ENCODE data around the gene GDPD3. TPM values are rescaled to one million over a fixed set of nuclear protein-coding genes. Genes with fewer than 3 reads are reported as not detected.

The GDPD3 gene
- total and polyA plus RNA-seq, 2 of the 13 experiments (the other 11 are each of a cell fraction or from before 2014, with no cell fraction given), result 18.7 to 20.6 TPM

DNA sequence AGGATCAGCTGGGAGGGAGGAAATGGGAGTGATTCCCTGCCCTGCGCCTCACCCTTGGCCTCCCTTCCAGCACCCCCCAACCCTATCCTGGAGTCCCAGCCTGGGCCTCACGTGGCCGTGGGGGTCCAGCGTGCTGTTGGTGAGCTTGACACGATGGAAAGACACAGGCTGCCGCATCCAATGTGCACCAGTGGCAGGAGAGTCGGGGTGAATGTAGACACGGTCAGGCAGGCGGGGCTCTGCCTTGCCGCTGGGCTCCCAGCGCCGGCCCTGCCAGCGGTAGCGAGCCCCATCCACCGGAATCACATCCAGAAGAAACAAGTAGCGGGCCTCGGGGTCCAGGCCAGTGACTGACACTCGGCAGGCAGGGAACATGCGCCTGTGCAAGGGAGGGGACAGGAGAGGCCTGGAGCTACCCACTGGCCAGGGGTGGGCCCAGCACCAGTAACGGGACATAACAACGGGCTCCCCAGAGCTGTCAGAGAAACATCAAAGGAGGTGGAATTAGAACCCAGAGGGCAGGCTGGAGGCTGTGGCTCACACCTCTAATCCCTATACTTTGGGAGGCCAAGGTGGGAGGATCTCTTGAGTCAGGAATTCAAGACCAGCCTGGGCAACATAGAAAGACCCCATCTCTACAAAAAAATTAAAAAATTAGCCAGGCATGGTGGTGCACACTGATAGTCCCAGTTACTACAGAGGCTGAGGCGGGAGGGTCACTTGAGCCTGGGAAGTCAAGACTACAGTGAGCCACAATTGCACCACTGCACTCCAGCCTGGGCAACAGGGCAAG lies 24.3 kb downstream of the GDPD3 start (continued):
- TF ChIP-seq POGZ (CRISPR knock-in tag; IDR thresholded peaks at IDR 0.05) (no peak), THAP11 (CRISPR knock-in tag; IDR thresholded peaks at IDR 0.05) (no peak), TFDP1 (CRISPR knock-in tag; IDR thresholded peaks at IDR 0.05; ENCODE audit: borderline replicate concordance) (no peak), CBFB (CRISPR knock-in tag; IDR thresholded peaks at IDR 0.05) (no peak), NCOA5 (CRISPR knock-in tag; IDR thresholded peaks at IDR 0.05) (no peak), FOSL2 (CRISPR knock-in tag; IDR thresholded peaks at IDR 0.05) (no peak), ZBTB49 (CRISPR knock-in tag; IDR thresholded peaks at IDR 0.05; ENCODE audit: borderline replicate concordance) (no peak), NR2F1 (CRISPR knock-in tag; IDR thresholded peaks at IDR 0.05) (no peak), ZNF775 (CRISPR knock-in tag; IDR thresholded peaks at IDR 0.05; ENCODE audit: borderline replicate concordance) (no peak), NONO (IDR thresholded peaks at IDR 0.05) (no peak), NONO (CRISPR knock-in tag; conservative IDR thresholded peaks at IDR 0.05) (0 out of 2 replicates have a peak, but pooled peaks have one; percentile 26), FOXA1 (IDR thresholded peaks at IDR 0.05) (no peak), FOXA1 (CRISPR knock-in tag; IDR thresholded peaks at IDR 0.05) (no peak; the same call in 1 of the 2 replicates), IKZF4 (CRISPR knock-in tag; IDR thresholded peaks at IDR 0.05; ENCODE audit: borderline replicate concordance, low read depth, not compliant biosample characterization) (peak; percentile 29), ATF7 (IDR thresholded peaks at IDR 0.05) (no peak), ATF7 (CRISPR knock-in tag; IDR thresholded peaks at IDR 0.05) (no peak), CREB3 (CRISPR knock-in tag; IDR thresholded peaks at IDR 0.05) (no peak), MAF1 (CRISPR knock-in tag; IDR thresholded peaks at IDR 0.05; ENCODE audit: borderline replicate concordance) (no peak), NFE2L1 (CRISPR knock-in tag; IDR thresholded peaks at IDR 0.05; ENCODE audit: borderline replicate concordance) (no peak), SSRP1 (CRISPR knock-in tag; IDR thresholded peaks at IDR 0.05) (no peak), PAWR (CRISPR knock-in tag; IDR thresholded peaks at IDR 0.05; ENCODE audit: borderline replicate concordance) (no peak), ZNF34 (CRISPR knock-in tag; IDR thresholded peaks at IDR 0.05; ENCODE audit: borderline replicate concordance) (no peak), KLF12 (CRISPR knock-in tag; IDR thresholded peaks at IDR 0.05; ENCODE audit: borderline replicate concordance) (no peak)
- TF ChIP-seq, protein P1, sequence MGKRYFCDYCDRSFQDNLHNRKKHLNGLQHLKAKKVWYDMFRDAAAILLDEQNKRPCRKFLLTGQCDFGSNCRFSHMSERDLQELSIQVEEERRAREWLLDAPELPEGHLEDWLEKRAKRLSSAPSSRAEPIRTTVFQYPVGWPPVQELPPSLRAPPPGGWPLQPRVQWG (CRISPR knock-in tag; IDR thresholded peaks at IDR 0.05; ENCODE audit: borderline replicate concordance, low read depth), result no peak
- TF ChIP-seq, protein P2, sequence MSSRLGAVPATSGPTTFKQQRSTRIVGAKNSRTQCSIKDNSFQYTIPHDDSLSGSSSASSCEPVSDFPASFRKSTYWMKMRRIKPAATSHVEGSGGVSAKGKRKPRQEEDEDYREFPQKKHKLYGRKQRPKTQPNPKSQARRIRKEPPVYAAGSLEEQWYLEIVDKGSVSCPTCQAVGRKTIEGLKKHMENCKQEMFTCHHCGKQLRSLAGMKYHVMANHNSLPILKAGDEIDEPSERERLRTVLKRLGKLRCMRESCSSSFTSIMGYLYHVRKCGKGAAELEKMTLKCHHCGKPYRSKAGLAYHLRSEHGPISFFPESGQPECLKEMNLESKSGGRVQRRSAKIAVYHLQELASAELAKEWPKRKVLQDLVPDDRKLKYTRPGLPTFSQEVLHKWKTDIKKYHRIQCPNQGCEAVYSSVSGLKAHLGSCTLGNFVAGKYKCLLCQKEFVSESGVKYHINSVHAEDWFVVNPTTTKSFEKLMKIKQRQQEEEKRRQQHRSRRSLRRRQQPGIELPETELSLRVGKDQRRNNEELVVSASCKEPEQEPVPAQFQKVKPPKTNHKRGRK (CRISPR knock-in tag; IDR thresholded peaks at IDR 0.05), result no peak

Measured in HepG2 (cell line).